ENCODE results near the gene FUT6. TPM values are rescaled to one million over a fixed set of nuclear protein-coding genes. Genes with fewer than 3 reads are reported as not detected.
"Not testable (repeated sequence)": the region's sequence is repeated elsewhere in the genome, so short reads cannot be mapped to it uniquely, and the experiment has no call there.

Gene FUT6
- total RNA-seq, 1 donor from 2014 or later, result not detected

- H3K27ac Mint-ChIP-seq (ENCODE audit: unreplicated experiment), result peak overlapping the region; percentile 36
- H3K4me1 Mint-ChIP-seq, result no peaks in the 10 kb centered on the region
- H3K27me3 Mint-ChIP-seq (ENCODE audit: low read depth), result peaks cover 4% of the 10 kb centered on the region
- no peak overlapping the region for H3K4me3 Mint-ChIP-seq
- TF ChIP-seq CTCF (conservative IDR thresholded peaks at IDR 0.05), result no peak
- no peaks in the 10 kb centered on the region for H3K9me3 Mint-ChIP-seq
- DNase-seq (ENCODE audit: low read depth, low spot score), result no peak
- H3K36me3 Mint-ChIP-seq (ENCODE audit: low read depth), result no peaks in the 10 kb centered on the region
Measured at GRCh38 chr19:5864013-5864720, 24.7 kb upstream of the FUT6 start.

- H3K27ac Mint-ChIP-seq (ENCODE audit: unreplicated experiment), result no peak overlapping the region
- no peak overlapping the region for H3K4me3 Mint-ChIP-seq
- no peaks in the 10 kb centered on the region for H3K9me3 Mint-ChIP-seq
- H3K27me3 Mint-ChIP-seq (ENCODE audit: low read depth), result peaks cover 4% of the 10 kb centered on the region
- TF ChIP-seq CTCF (conservative IDR thresholded peaks at IDR 0.05), result no peak
- no peak for DNase-seq (ENCODE audit: low read depth, low spot score)
- H3K36me3 Mint-ChIP-seq (ENCODE audit: low read depth), result no peaks in the 10 kb centered on the region
- H3K4me1 Mint-ChIP-seq, result no peaks in the 10 kb centered on the region
Measured at GRCh38 chr19:5863030-5863665, 23.6 kb upstream of the FUT6 start.

GRCh38 chr19:5857203-5858081 is 17.9 kb upstream of the FUT6 start:
- Mint-ChIP-seq H3K27ac (ENCODE audit: unreplicated experiment) (no peak overlapping the region), H3K4me3 (no peak overlapping the region), H3K9me3 (no peaks in the 10 kb centered on the region), H3K27me3 (ENCODE audit: low read depth) (peaks cover 2% of the 10 kb centered on the region), H3K36me3 (ENCODE audit: low read depth) (no peaks in the 10 kb centered on the region), H3K4me1 (no peaks in the 10 kb centered on the region)
- TF ChIP-seq CTCF (conservative IDR thresholded peaks at IDR 0.05), result no peak
- DNase-seq (ENCODE audit: low read depth, low spot score), result no peak

GRCh38 chr19:5855151-5855550 is 15.6 kb upstream of the FUT6 start:
- H3K9me3 Mint-ChIP-seq; H3K4me3 Mint-ChIP-seq; H3K27ac Mint-ChIP-seq (ENCODE audit: unreplicated experiment); H3K27me3 Mint-ChIP-seq (ENCODE audit: low read depth); DNase-seq (ENCODE audit: low read depth, low spot score); H3K36me3 Mint-ChIP-seq (ENCODE audit: low read depth); H3K4me1 Mint-ChIP-seq: not testable (repeated sequence)

GRCh38 chr19:5854121-5854520 is 14.6 kb upstream of the FUT6 start:
- not testable (repeated sequence) for H3K36me3 Mint-ChIP-seq (ENCODE audit: low read depth); DNase-seq (ENCODE audit: low read depth, low spot score); H3K4me1 Mint-ChIP-seq; H3K4me3 Mint-ChIP-seq; H3K27ac Mint-ChIP-seq (ENCODE audit: unreplicated experiment); H3K27me3 Mint-ChIP-seq (ENCODE audit: low read depth); H3K9me3 Mint-ChIP-seq

- no peak for TF ChIP-seq CTCF (conservative IDR thresholded peaks at IDR 0.05)
- Mint-ChIP-seq H3K27ac (ENCODE audit: unreplicated experiment) (no peak within 1 kb of the TSS), H3K36me3 (ENCODE audit: low read depth) (no peaks in the 10 kb centered on the region), H3K9me3 (no peaks in the 10 kb centered on the region), H3K4me3 (no peak within 1 kb of the TSS), H3K27me3 (ENCODE audit: low read depth) (peaks cover 7% of the 10 kb centered on the region), H3K4me1 (no peaks in the 10 kb centered on the region)
- no peak for DNase-seq (ENCODE audit: low read depth, low spot score)
Measured at GRCh38 chr19:5851302-5851701, 11.8 kb upstream of the FUT6 start, which contains the start of gene FUT3. Gene FUT3, minus strand, starts transcription at chr19:5851449.
